ENCODE results near the gene VCAN.

VCAN gene

DNA sequence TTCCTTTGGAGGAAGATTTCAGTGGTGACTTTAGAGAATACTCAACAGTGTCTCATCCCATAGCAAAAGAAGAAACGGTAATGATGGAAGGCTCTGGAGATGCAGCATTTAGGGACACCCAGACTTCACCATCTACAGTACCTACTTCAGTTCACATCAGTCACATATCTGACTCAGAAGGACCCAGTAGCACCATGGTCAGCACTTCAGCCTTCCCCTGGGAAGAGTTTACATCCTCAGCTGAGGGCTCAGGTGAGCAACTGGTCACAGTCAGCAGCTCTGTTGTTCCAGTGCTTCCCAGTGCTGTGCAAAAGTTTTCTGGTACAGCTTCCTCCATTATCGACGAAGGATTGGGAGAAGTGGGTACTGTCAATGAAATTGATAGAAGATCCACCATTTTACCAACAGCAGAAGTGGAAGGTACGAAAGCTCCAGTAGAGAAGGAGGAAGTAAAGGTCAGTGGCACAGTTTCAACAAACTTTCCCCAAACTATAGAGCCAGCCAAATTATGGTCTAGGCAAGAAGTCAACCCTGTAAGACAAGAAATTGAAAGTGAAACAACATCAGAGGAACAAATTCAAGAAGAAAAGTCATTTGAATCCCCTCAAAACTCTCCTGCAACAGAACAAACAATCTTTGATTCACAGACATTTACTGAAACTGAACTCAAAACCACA, 67.4 kb downstream of the VCAN start:
- Histone ChIP-seq H3K9me3 (ENCODE audit: severe bottlenecking) (no peaks in the 10 kb centered on the region), H3K36me3 (no peaks in the 10 kb centered on the region), H3K4me3 (ENCODE audit: low read depth, low read length) (no peak overlapping the region), H3K27me3 (ENCODE audit: insufficient read depth, low read depth, severe bottlenecking) (no peaks in the 10 kb centered on the region), H3K27ac (no peak overlapping the region)
- no peak for DNase-seq
- TF ChIP-seq, protein P1, sequence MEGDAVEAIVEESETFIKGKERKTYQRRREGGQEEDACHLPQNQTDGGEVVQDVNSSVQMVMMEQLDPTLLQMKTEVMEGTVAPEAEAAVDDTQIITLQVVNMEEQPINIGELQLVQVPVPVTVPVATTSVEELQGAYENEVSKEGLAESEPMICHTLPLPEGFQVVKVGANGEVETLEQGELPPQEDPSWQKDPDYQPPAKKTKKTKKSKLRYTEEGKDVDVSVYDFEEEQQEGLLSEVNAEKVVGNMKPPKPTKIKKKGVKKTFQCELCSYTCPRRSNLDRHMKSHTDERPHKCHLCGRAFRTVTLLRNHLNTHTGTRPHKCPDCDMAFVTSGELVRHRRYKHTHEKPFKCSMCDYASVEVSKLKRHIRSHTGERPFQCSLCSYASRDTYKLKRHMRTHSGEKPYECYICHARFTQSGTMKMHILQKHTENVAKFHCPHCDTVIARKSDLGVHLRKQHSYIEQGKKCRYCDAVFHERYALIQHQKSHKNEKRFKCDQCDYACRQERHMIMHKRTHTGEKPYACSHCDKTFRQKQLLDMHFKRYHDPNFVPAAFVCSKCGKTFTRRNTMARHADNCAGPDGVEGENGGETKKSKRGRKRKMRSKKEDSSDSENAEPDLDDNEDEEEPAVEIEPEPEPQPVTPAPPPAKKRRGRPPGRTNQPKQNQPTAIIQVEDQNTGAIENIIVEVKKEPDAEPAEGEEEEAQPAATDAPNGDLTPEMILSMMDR (IDR thresholded peaks at IDR 0.05; ENCODE audit: low read depth, low read length), result no peak

DNA sequence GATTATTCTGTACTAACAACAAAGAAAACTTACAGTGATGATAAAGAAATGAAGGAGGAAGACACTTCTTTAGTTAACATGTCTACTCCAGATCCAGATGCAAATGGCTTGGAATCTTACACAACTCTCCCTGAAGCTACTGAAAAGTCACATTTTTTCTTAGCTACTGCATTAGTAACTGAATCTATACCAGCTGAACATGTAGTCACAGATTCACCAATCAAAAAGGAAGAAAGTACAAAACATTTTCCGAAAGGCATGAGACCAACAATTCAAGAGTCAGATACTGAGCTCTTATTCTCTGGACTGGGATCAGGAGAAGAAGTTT, 67.9 kb downstream of the VCAN start:
- no peak overlapping the region for H3K27ac ChIP-seq
- H3K4me3 ChIP-seq (ENCODE audit: low read depth, low read length), result no peak overlapping the region
- DNase-seq, result no peak
- no peaks in the 10 kb centered on the region for H3K36me3 ChIP-seq
- no peaks in the 10 kb centered on the region for H3K27me3 ChIP-seq (ENCODE audit: insufficient read depth, low read depth, severe bottlenecking)
- no peaks in the 10 kb centered on the region for H3K9me3 ChIP-seq (ENCODE audit: severe bottlenecking)
- TF ChIP-seq, protein P1 (IDR thresholded peaks at IDR 0.05; ENCODE audit: low read depth, low read length), result no peak

DNA sequence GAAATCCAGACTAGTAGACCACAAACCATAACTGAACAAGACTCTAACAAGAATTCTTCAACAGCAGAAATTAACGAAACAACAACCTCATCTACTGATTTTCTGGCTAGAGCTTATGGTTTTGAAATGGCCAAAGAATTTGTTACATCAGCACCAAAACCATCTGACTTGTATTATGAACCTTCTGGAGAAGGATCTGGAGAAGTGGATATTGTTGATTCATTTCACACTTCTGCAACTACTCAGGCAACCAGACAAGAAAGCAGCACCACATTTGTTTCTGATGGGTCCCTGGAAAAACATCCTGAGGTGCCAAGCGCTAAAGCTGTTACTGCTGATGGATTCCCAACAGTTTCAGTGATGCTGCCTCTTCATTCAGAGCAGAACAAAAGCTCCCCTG, 68.6 kb downstream of the VCAN start:
- DNase-seq, result no peak
- Histone ChIP-seq H3K27me3 (ENCODE audit: insufficient read depth, low read depth, severe bottlenecking) (no peaks in the 10 kb centered on the region), H3K27ac (no peak overlapping the region), H3K9me3 (ENCODE audit: severe bottlenecking) (no peaks in the 10 kb centered on the region), H3K4me3 (ENCODE audit: low read depth, low read length) (no peak overlapping the region), H3K36me3 (no peaks in the 10 kb centered on the region)
- TF ChIP-seq, protein P1 (IDR thresholded peaks at IDR 0.05; ENCODE audit: low read depth, low read length), result no peak

DNA sequence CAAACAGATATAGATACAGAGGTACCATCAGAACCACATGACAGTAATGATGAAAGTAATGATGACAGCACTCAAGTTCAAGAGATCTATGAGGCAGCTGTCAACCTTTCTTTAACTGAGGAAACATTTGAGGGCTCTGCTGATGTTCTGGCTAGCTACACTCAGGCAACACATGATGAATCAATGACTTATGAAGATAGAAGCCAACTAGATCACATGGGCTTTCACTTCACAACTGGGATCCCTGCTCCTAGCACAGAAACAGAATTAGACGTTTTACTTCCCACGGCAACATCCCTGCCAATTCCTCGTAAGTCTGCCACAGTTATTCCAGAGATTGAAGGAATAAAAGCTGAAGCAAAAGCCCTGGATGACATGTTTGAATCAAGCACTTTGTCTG, 69.2 kb downstream of the VCAN start:
- no peak for DNase-seq
- Histone ChIP-seq H3K27me3 (ENCODE audit: insufficient read depth, low read depth, severe bottlenecking) (no peaks in the 10 kb centered on the region), H3K27ac (no peak overlapping the region), H3K36me3 (no peaks in the 10 kb centered on the region), H3K4me3 (ENCODE audit: low read depth, low read length) (no peak overlapping the region), H3K9me3 (ENCODE audit: severe bottlenecking) (no peaks in the 10 kb centered on the region)
- TF ChIP-seq, protein P1 (IDR thresholded peaks at IDR 0.05; ENCODE audit: low read depth, low read length), result no peak

DNA sequence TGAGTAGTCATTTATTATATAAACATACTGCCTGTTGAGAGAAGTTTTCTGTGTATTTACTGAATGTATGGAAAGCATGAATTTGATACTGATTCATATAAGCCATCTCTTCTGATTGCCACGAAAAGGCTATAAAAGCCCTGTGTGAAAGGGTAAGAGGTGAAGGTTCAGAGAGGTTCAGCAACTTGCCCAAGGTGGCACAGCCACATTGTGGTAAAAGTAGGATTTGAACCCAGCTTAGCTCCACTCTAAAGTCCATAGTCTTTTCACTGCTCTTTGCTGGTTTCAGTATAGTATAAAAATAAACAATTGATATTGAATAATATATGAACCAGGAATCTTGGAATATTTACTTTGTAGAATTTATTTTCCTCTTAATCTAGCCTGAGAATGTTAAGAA, 71.3 kb downstream of the VCAN start:
- no peaks in the 10 kb centered on the region for H3K27me3 ChIP-seq (ENCODE audit: insufficient read depth, low read depth, severe bottlenecking)
- no peak for DNase-seq
- H3K27ac ChIP-seq, result no peak overlapping the region
- H3K4me3 ChIP-seq (ENCODE audit: low read depth, low read length), result no peak overlapping the region
- H3K9me3 ChIP-seq (ENCODE audit: severe bottlenecking), result no peaks in the 10 kb centered on the region
- TF ChIP-seq, protein P1 (IDR thresholded peaks at IDR 0.05; ENCODE audit: low read depth, low read length), result no peak
- no peaks in the 10 kb centered on the region for H3K36me3 ChIP-seq

DNA sequence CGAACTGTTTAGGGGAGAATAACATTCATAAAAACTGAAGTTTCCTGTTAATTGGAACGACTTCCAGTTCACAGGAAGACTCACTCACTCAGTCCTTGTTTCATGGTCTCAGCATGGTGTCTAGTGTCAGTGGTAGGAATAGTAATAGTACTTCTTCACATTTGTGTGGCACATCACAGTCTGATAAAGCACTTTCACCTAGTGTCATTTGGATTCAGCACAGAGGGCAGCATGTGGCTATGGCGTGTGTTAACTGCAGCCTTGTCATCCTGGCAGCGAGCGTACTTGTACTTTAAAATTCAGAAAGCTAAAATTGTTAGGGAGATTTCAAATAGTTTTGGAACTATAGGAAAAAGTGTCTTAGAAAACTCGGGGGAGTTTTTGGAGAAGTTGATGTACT, 72.4 kb downstream of the VCAN start:
- no peak overlapping the region for H3K27ac ChIP-seq
- H3K27me3 ChIP-seq (ENCODE audit: insufficient read depth, low read depth, severe bottlenecking), result no peaks in the 10 kb centered on the region
- TF ChIP-seq, protein P1 (IDR thresholded peaks at IDR 0.05; ENCODE audit: low read depth, low read length), result no peak

More for the DNA sequence above, 72.4 kb downstream of the VCAN start:
- Histone ChIP-seq H3K9me3 (ENCODE audit: severe bottlenecking) (no peaks in the 10 kb centered on the region), H3K36me3 (no peaks in the 10 kb centered on the region), H3K4me3 (ENCODE audit: low read depth, low read length) (no peak overlapping the region)
- DNase-seq, result no peak
